ENCODE data around the gene RABGGTA.

DNA sequence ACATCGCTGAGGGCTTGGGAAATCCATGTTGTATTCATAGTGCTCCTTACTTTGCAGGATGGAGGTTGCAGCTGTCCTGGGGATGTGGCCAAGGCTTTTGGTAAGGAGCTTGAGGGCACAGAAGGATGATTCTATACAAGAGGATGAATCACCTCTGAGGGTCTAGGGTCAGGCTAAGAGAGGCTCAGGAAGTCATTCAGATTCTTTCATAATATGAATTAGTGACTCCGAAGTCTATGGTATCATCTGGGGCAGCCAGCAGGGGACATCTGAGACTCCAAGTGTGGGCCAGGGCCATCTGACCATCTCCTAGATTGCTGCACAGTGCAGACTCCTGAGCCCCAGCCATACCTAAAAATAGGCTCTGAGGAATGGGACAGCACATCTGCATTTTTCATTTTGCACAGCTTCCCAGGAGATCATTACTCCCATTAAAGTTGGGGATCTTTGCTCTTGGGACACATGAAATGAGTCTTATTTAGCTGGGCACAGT is 33.9 kb downstream of the RABGGTA start:
- TF ChIP-seq TAF1 (IDR thresholded peaks at IDR 0.05; ENCODE audit: borderline replicate concordance, insufficient read depth, low read length) (no peak), SIN3A (IDR thresholded peaks at IDR 0.05; ENCODE audit: borderline replicate concordance, insufficient read depth, low read length) (no peak), REST (IDR thresholded peaks at IDR 0.05; ENCODE audit: insufficient read depth in 1 of 2, low read depth in 2 of 2, low read length in 2 of 2) (no peak), POLR2AphosphoS5 (IDR thresholded peaks at IDR 0.05; ENCODE audit: low read depth, low read length) (no peak), FOXP2 (optimal IDR thresholded peaks at IDR 0.05; ENCODE audit: borderline replicate concordance, extremely low read depth, extremely low read length, insufficient read depth) (no peak)

Measured in PFSK-1 (cell line).